ENCODE measurements around the gene CIDEC. TPM values are rescaled to one million over a fixed set of nuclear protein-coding genes. Genes with fewer than 3 reads are reported as not detected.

CIDEC gene
- total and polyA plus RNA-seq, 12 donors = 0.27 to 25.3 (median 4.7) TPM; not detected in 1

- Histone ChIP-seq H3K36me3 (no peaks in the 10 kb centered on the region), H3K4me1 (peaks cover 7 to 21% (median 15%) of the 10 kb centered on the region in 9 donors), H3K27ac (no peak overlapping the region), H3K9me3 (no peaks in the 10 kb centered on the region), H3K4me3 (no peak overlapping the region), H3K27me3 (no peaks in the 10 kb centered on the region)
- no peak for DNase-seq
- ATAC-seq = no peak
- WGBS, 2 donors = 78% methylated on average over 8 of the region's 8 CpGs
- intact Hi-C loops (cut with DNase I) = loop anchor here in 1 of 10 donors (10.0 kb wide), 1 partner anchor 67 kb away; the partner anchor contains the start of gene RPUSD3
- TF ChIP-seq, protein P1, sequence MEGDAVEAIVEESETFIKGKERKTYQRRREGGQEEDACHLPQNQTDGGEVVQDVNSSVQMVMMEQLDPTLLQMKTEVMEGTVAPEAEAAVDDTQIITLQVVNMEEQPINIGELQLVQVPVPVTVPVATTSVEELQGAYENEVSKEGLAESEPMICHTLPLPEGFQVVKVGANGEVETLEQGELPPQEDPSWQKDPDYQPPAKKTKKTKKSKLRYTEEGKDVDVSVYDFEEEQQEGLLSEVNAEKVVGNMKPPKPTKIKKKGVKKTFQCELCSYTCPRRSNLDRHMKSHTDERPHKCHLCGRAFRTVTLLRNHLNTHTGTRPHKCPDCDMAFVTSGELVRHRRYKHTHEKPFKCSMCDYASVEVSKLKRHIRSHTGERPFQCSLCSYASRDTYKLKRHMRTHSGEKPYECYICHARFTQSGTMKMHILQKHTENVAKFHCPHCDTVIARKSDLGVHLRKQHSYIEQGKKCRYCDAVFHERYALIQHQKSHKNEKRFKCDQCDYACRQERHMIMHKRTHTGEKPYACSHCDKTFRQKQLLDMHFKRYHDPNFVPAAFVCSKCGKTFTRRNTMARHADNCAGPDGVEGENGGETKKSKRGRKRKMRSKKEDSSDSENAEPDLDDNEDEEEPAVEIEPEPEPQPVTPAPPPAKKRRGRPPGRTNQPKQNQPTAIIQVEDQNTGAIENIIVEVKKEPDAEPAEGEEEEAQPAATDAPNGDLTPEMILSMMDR (IDR thresholded peaks at IDR 0.05) = no peak
These were observed 31.8 kb upstream of the CIDEC start for GRCh38 chr3:9911863-9912262.

- DNase-seq (no peak), ATAC-seq (no peak)
- Histone ChIP-seq H3K4me3 (no peak overlapping the region), H3K4me1 (peaks cover 0 to 9% (median under 1%) of the 10 kb centered on the region in 9 donors), H3K36me3 (no peaks in the 10 kb centered on the region), H3K27ac (no peak overlapping the region), H3K9me3 (no peaks in the 10 kb centered on the region), H3K27me3 (no peaks in the 10 kb centered on the region)
- TF ChIP-seq, protein P1 (IDR thresholded peaks at IDR 0.05) = no peak
- intact Hi-C loops (cut with DNase I) = loop anchor here in 1 of 10 donors (10.0 kb wide), 1 partner anchor 65 kb away; the partner anchor contains the start of gene RPUSD3
- 88 to 92% methylated on average over 7 of the region's 7 CpGs for WGBS, 2 donors
These were observed 29.4 kb upstream of the CIDEC start for GRCh38 chr3:9909221-9910013.

DNA sequence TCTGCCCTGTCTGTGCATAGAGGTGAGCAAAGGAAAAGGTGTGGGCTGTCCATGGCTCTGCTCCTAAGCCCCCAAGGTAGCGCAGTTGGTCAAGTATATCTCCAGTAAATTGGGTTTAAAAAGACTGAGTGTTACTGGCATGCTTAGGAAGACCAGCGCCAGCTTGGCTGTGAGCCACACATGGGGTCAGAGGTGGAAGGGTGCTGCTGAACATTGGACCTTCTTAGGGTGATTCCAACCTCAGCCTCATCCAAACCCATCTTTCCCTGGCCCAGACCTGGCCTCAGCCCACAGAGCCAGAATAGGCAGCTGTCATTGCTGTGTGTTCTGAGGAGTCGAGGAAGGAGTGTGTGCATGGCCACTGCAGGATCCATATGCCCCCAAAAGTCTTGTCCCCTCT lies 28.2 kb upstream of the CIDEC start:
- Histone ChIP-seq H3K27me3 (no peaks in the 10 kb centered on the region), H3K36me3 (no peaks in the 10 kb centered on the region), H3K4me3 (no peak overlapping the region), H3K9me3 (no peaks in the 10 kb centered on the region), H3K27ac (no peak overlapping the region), H3K4me1 (peaks cover 0 to 8% (median 4%) of the 10 kb centered on the region in 9 donors)
- TF ChIP-seq, protein P1 (IDR thresholded peaks at IDR 0.05) = no peak
- WGBS, 2 donors = 91 to 96% methylated on average over 3 of the region's 3 CpGs
- no peak for ATAC-seq
- no peak for DNase-seq
- intact Hi-C loops (cut with DNase I) = no loop called here

- ATAC-seq = no peak
- intact Hi-C loops (cut with DNase I) = no loop called here
- TF ChIP-seq, protein P1 (IDR thresholded peaks at IDR 0.05) = no peak
- H3K9me3 ChIP-seq = no peaks in the 10 kb centered on the region
- H3K36me3 ChIP-seq = no peaks in the 10 kb centered on the region
- 94 to 96% methylated on average over 5 of the region's 5 CpGs for WGBS, 2 donors
- peaks cover 0 to 22% (median 10%) of the 10 kb centered on the region in 9 donors for H3K4me1 ChIP-seq
- H3K4me3 ChIP-seq = no peak overlapping the region
- H3K27me3 ChIP-seq = no peaks in the 10 kb centered on the region
- no peak overlapping the region for H3K27ac ChIP-seq
- no peak for DNase-seq
These were observed 26.4 kb upstream of the CIDEC start for GRCh38 chr3:9906480-9906879.
